ENCODE data around the gene ACOT6. TPM values are rescaled to one million over a fixed set of nuclear protein-coding genes. Genes with fewer than 3 reads are reported as not detected.

The ACOT6 gene
- total RNA-seq, 2 experiments from 2014 or later, result not detected

- H3K27ac Mint-ChIP-seq, result no peak overlapping the region
- H3K9me3 Mint-ChIP-seq, result no peaks in the 10 kb centered on the region
- peaks cover 2% of the 10 kb centered on the region for H3K4me1 Mint-ChIP-seq (ENCODE audit: low read depth)
- DNase-seq (no peak), ATAC-seq (no peak)
- H3K36me3 Mint-ChIP-seq (ENCODE audit: low read depth), result no peaks in the 10 kb centered on the region
- intact Hi-C loops (cut with micrococcal nuclease), result no loop called here
- POLR2A ChIA-PET, result no interaction called here
- no peak for TF ChIP-seq CTCF (IDR thresholded peaks at IDR 0.05)
- no peaks in the 10 kb centered on the region for H3K27me3 Mint-ChIP-seq
- CTCF ChIA-PET, result interaction anchor here (1.1 kb wide), 1 partner anchor 13 kb away, joined by 3 read pairs; no protein-coding TSS in a partner anchor
- H3K4me3 Mint-ChIP-seq, result no peak overlapping the region
Measured at GRCh38 chr14:73607241-73607640, 5.1 kb upstream of the ACOT6 start.

DNA sequence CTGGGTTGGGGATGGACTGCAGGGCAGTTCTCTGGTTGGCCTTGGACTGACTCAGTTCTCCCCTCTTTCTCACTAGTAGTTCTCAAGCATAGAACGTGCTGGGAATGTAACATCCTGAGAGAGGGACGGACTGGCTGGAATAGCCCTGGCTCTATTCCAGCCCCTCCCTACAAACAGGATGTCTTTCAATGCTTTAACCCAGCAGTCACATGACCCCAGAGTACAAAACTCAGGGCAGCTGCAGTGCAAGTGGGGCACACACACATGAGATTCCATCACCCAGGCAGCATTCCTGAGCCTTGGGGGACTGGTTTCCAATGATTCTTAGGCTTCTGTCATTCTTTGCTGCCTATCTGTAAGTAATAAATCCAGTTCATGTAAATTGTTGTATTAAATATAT is 1.6 kb upstream of the ACOT6 start:
- ChIA-PET CTCF (no interaction called here), POLR2A (no interaction called here)
- DNase-seq (no peak), ATAC-seq (no peak)
- H3K9me3 Mint-ChIP-seq, result no peaks in the 10 kb centered on the region
- peaks cover 2% of the 10 kb centered on the region for H3K4me1 Mint-ChIP-seq (ENCODE audit: low read depth)
- no peak overlapping the region for H3K4me3 Mint-ChIP-seq
- intact Hi-C loops (cut with micrococcal nuclease), result no loop called here
- no peaks in the 10 kb centered on the region for H3K36me3 Mint-ChIP-seq (ENCODE audit: low read depth)
- TF ChIP-seq CTCF (IDR thresholded peaks at IDR 0.05), result no peak
- H3K27ac Mint-ChIP-seq, result no peak overlapping the region
- no peaks in the 10 kb centered on the region for H3K27me3 Mint-ChIP-seq

- intact Hi-C loops (cut with micrococcal nuclease), result no loop called here
- TF ChIP-seq CTCF (IDR thresholded peaks at IDR 0.05), result no peak
- peak overlapping the region; percentile 72 for H3K27ac Mint-ChIP-seq
Measured at GRCh38 chr14:73613046-73613383, 698 bp downstream of the ACOT6 start.

DNA sequence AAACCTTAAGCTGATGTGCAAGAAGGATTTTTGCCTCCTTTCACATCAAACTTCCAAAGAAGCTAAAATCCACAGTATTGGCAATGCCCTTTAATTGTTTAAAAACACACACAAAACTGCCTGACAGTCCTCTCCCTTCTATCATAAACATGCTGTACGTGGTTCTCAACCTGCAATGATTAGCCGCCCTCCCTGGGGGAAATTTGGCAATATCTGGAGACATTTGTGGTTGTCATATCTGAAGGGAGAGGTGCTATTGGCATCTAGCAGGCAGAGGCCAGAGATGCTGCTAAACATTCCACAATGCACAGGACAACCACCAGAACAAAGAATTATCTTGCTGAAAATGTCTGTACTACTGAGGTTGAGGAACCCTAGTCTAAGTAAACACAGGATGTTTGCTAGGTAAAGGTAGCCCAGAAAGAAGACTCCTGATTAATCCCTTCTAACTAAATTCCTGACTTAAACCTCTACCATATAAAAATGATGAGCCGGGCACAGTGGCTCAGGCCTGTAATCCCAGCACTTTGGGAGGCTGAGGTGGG is 1.2 kb downstream of the ACOT6 start:
- POLR2A ChIA-PET, result interaction anchor here (1.0 to 1.1 kb wide), 3 partner anchors 17 to 273 kb away, joined by 3 to 5 read pairs (median 3); partner anchors contain the start of gene ZNF410
- Mint-ChIP-seq H3K9me3 (no peaks in the 10 kb centered on the region), H3K4me1 (ENCODE audit: low read depth) (peaks cover 2% of the 10 kb centered on the region), H3K4me3 (peak overlapping the region; percentile 78), H3K27me3 (no peaks in the 10 kb centered on the region), H3K36me3 (ENCODE audit: low read depth) (no peaks in the 10 kb centered on the region), H3K27ac (no peak overlapping the region)
- no peak for ATAC-seq
- intact Hi-C loops (cut with micrococcal nuclease), result no loop called here
- TF ChIP-seq CTCF (IDR thresholded peaks at IDR 0.05), result no peak
- no peak for DNase-seq
- CTCF ChIA-PET, result interaction anchor here (1.1 to 3.1 kb wide), 4 partner anchors 20 to 142 kb away, joined by 3 to 12 read pairs (median 8); no protein-coding TSS in a partner anchor

More at GRCh38 chr14:73613046-73613383, 698 bp downstream of the ACOT6 start:
- Mint-ChIP-seq H3K9me3 (no peaks in the 10 kb centered on the region), H3K4me1 (ENCODE audit: low read depth) (peaks cover 2% of the 10 kb centered on the region), H3K36me3 (ENCODE audit: low read depth) (no peaks in the 10 kb centered on the region), H3K4me3 (peak overlapping the region; percentile 78), H3K27me3 (no peaks in the 10 kb centered on the region)
- no peak for DNase-seq
- ChIA-PET POLR2A (interaction anchor here (0.6 to 1.1 kb wide), 4 partner anchors 18 to 274 kb away, joined by 3 to 5 read pairs (median 4); partner anchors contain the start of gene ZNF410), CTCF (interaction anchor here (1.0 to 3.1 kb wide), 5 partner anchors 21 to 141 kb away, joined by 3 to 12 read pairs (median 4); partner anchors contain the start of gene RIOX1)
- peak; percentile 9 for ATAC-seq

GRCh38 chr14:73616831-73617230 is 4.5 kb downstream of the ACOT6 start:
- no peak overlapping the region for H3K4me3 Mint-ChIP-seq
- no peaks in the 10 kb centered on the region for H3K36me3 Mint-ChIP-seq (ENCODE audit: low read depth)
- DNase-seq, result no peak
- H3K27me3 Mint-ChIP-seq, result no peaks in the 10 kb centered on the region
- ChIA-PET POLR2A (no interaction called here), CTCF (no interaction called here)
- H3K9me3 Mint-ChIP-seq, result no peaks in the 10 kb centered on the region
- no peak for ATAC-seq
- intact Hi-C loops (cut with micrococcal nuclease), result no loop called here
- H3K27ac Mint-ChIP-seq, result no peak overlapping the region
- TF ChIP-seq CTCF (IDR thresholded peaks at IDR 0.05), result no peak
- H3K4me1 Mint-ChIP-seq (ENCODE audit: low read depth), result peaks cover 2% of the 10 kb centered on the region

Data from activated CD8-positive, alpha-beta T cell treated with anti-CD3 and anti-CD28 coated beads for 36 hours (primary cell).